Neuronal stem cell (in vitro differentiated cells): Measurements from ENCODE around the gene NECAB3.

Source experiments
- DNase-seq: peaks from one replicate; pipeline ENCODE4 v3.0.0-alpha.2; 2013; ENCODE audit warnings: low spot score
- H2AFZ ChIP-seq: one replicate; pipeline ENCODE4 v1.6.1; 2013; ENCODE audit warnings: mild to moderate bottlenecking, low read length, inconsistent platforms
- H2AK5ac ChIP-seq: 2 replicates; pipeline ENCODE4 v1.6.1; 2013; ENCODE audit warnings: low read depth, mild to moderate bottlenecking, inconsistent platforms, low read length, moderate library complexity, mixed read lengths
- H2BK120ac ChIP-seq: 2 replicates; pipeline ENCODE4 v1.6.1; 2013; ENCODE audit warnings: low read depth, mild to moderate bottlenecking, inconsistent platforms, low read length, moderate library complexity, mixed read lengths
- H2BK12ac ChIP-seq: one replicate; pipeline ENCODE4 v1.6.1; 2013; ENCODE audit warnings: low read length, inconsistent platforms
- H2BK15ac ChIP-seq: 2 replicates; pipeline ENCODE4 v1.6.1; 2013; ENCODE audit warnings: mild to moderate bottlenecking, low read length, inconsistent platforms, mixed read lengths
- H2BK5ac ChIP-seq: one replicate; pipeline ENCODE4 v1.6.1; 2013; ENCODE audit warnings: inconsistent platforms, mild to moderate bottlenecking, low read length, moderate library complexity
- H3K14ac ChIP-seq: one replicate; pipeline ENCODE4 v1.6.1; 2013; ENCODE audit warnings: low read length, inconsistent platforms
- H3K18ac ChIP-seq: 2 replicates; pipeline ENCODE4 v1.6.1; 2013; ENCODE audit warnings: low read length, inconsistent platforms
- H3K23ac ChIP-seq: 2 replicates; pipeline ENCODE4 v1.6.1; 2013; ENCODE audit warnings: low read depth, mild to moderate bottlenecking, mixed read lengths, low read length, inconsistent platforms; ENCODE audit not compliant: poor library complexity
- H3K27ac ChIP-seq: replicated peaks from 3 replicates; pipeline ENCODE4 v1.5.1; 2013; ENCODE audit warnings: low read length, inconsistent platforms
- H3K27me3 ChIP-seq, 3 experiments: 2 replicates each; pipeline ENCODE4 v1.6.1; 2013; ENCODE audit warnings: low read length in 3 of 3, mild to moderate bottlenecking in 2 of 3, inconsistent platforms in 1 of 3, low read depth in 1 of 3, mixed read lengths in 1 of 3, moderate library complexity in 1 of 3; ENCODE audit not compliant: control insufficient read depth in 3 of 3, insufficient read depth in 3 of 3
- H3K36me3 ChIP-seq, 2 donors: replicated peaks in 1 of 2; 2 replicates each; pipeline ENCODE4 v1.6.1; 2013; ENCODE audit warnings: low read length in 2 of 2; ENCODE audit not compliant: control insufficient read depth in 2 of 2, insufficient read depth in 2 of 2
- H3K4ac ChIP-seq: 2 replicates; pipeline ENCODE4 v1.6.1; 2013; ENCODE audit warnings: inconsistent platforms, mild to moderate bottlenecking, low read length, moderate library complexity
- H3K4me1 ChIP-seq, 2 donors: 1 replicate in 1 of 2; 2 replicates in 1 of 2; pipeline ENCODE4 v1.6.1; 2013; ENCODE audit warnings: low read length in 2 of 2, low read depth in 1 of 2; ENCODE audit not compliant: control insufficient read depth in 2 of 2, insufficient read depth in 1 of 2
- H3K4me2 ChIP-seq: one replicate; pipeline ENCODE4 v1.6.1; 2013; ENCODE audit warnings: mild to moderate bottlenecking, low read length, inconsistent platforms; ENCODE audit not compliant: insufficient read depth, poor library complexity, severe bottlenecking
- H3K4me3 ChIP-seq, 2 donors: 2 replicates each; pipeline ENCODE4 v1.5.1; 2013; ENCODE audit warnings: low read length in 2 of 2, mild to moderate bottlenecking in 2 of 2, inconsistent platforms in 1 of 2, moderate library complexity in 1 of 2
- H3K79me1 ChIP-seq: one replicate; pipeline ENCODE4 v1.6.1; 2013; ENCODE audit warnings: low read depth, mild to moderate bottlenecking, inconsistent platforms, low read length, moderate library complexity
- H3K9ac ChIP-seq: one replicate; pipeline ENCODE4 v1.6.1; 2013; ENCODE audit warnings: mild to moderate bottlenecking, low read depth, low read length, inconsistent platforms; ENCODE audit not compliant: poor library complexity
- H3K9me3 ChIP-seq, 2 donors: replicated peaks in 1 of 2; 2 replicates each; pipeline versions ENCODE3 to v1.6.1; 2013; ENCODE audit warnings: low read length in 2 of 2, mild to moderate bottlenecking in 2 of 2, inconsistent platforms in 1 of 2, low read depth in 1 of 2, mixed read lengths in 1 of 2, moderate library complexity in 1 of 2; ENCODE audit not compliant: control insufficient read depth in 2 of 2, insufficient read depth in 1 of 2
- H4K8ac ChIP-seq: one replicate; pipeline ENCODE4 v1.6.1; 2013; ENCODE audit warnings: low read depth, mild to moderate bottlenecking, inconsistent platforms, low read length, moderate library complexity
- H4K91ac ChIP-seq: one replicate; pipeline ENCODE4 v1.6.1; 2013; ENCODE audit warnings: low read length, low read depth, mild to moderate bottlenecking, inconsistent platforms; ENCODE audit not compliant: poor library complexity
- WGBS, 2 donors: extraction: QIAGEN DNeasy Blood & Tissue Kit; methylation state at CpG; one replicate each; pipeline ENCODE4 v1.1.7; 2013; ENCODE audit warnings: missing lambda C conversion rate in 2 of 2, mixed read lengths in 1 of 2; ENCODE audit not compliant: insufficient read length in 2 of 2, insufficient replicate concordance in 1 of 2; ENCODE audit errors: extremely low coverage in 2 of 2; 5-methylcytosine and 5-hydroxymethylcytosine counted together

Gene NECAB3

GRCh38 chr20:33689493-33689892 lies 15.3 kb upstream of the NECAB3 start:
- Histone ChIP-seq H2BK120ac (no peak overlapping the region), H3K4me3 (no peak overlapping the region), H3K27me3 (peaks cover 0 to 12% (median 0%) of the 10 kb centered on the region in 3 experiments), H2AFZ (no peak overlapping the region), H3K14ac (no peak overlapping the region), H3K9me3 (no peaks in the 10 kb centered on the region), H3K4me2 (no peak overlapping the region), H3K9ac (no peak overlapping the region), H2BK15ac (no peak overlapping the region), H3K36me3 (peaks cover 0 to 2% of the 10 kb centered on the region in 2 donors), H3K4ac (no peak overlapping the region), H3K79me1 (no peaks in the 10 kb centered on the region), H2BK12ac (no peak overlapping the region), H3K27ac (no peak overlapping the region), H3K18ac (no peak overlapping the region), H4K8ac (no peak overlapping the region), H3K23ac (no peak overlapping the region), H4K91ac (no peak overlapping the region), H2AK5ac (no peak overlapping the region), H2BK5ac (no peak overlapping the region), H3K4me1 (peaks cover 22 to 29% of the 10 kb centered on the region in 2 donors)
- DNase-seq, result no peak
- WGBS, 2 donors, result no CpG with 5 or more reads among the region's 1 CpG

- Histone ChIP-seq H3K14ac (no peak overlapping the region), H3K4me1 (peaks cover 19 to 25% of the 10 kb centered on the region in 2 donors), H3K23ac (no peak overlapping the region), H3K27ac (no peak overlapping the region), H2AK5ac (no peak overlapping the region), H3K36me3 (peaks cover 0 to 5% of the 10 kb centered on the region in 2 donors), H4K91ac (no peak overlapping the region), H2BK5ac (no peak overlapping the region), H2BK120ac (no peak overlapping the region), H3K79me1 (peaks cover 2% of the 10 kb centered on the region), H3K4ac (no peak overlapping the region), H3K18ac (no peak overlapping the region), H3K4me3 (no peak overlapping the region), H3K27me3 (peaks cover 0 to 12% (median 0%) of the 10 kb centered on the region in 3 experiments), H3K4me2 (no peak overlapping the region), H3K9me3 (no peaks in the 10 kb centered on the region), H2BK12ac (no peak overlapping the region), H2BK15ac (no peak overlapping the region), H2AFZ (no peak overlapping the region), H3K9ac (no peak overlapping the region), H4K8ac (no peak overlapping the region)
- WGBS, 2 donors, result no CpG with 5 or more reads among the region's 3 CpGs
- no peak for DNase-seq
Measured at GRCh38 chr20:33688938-33689424, 14.8 kb upstream of the NECAB3 start.

DNA sequence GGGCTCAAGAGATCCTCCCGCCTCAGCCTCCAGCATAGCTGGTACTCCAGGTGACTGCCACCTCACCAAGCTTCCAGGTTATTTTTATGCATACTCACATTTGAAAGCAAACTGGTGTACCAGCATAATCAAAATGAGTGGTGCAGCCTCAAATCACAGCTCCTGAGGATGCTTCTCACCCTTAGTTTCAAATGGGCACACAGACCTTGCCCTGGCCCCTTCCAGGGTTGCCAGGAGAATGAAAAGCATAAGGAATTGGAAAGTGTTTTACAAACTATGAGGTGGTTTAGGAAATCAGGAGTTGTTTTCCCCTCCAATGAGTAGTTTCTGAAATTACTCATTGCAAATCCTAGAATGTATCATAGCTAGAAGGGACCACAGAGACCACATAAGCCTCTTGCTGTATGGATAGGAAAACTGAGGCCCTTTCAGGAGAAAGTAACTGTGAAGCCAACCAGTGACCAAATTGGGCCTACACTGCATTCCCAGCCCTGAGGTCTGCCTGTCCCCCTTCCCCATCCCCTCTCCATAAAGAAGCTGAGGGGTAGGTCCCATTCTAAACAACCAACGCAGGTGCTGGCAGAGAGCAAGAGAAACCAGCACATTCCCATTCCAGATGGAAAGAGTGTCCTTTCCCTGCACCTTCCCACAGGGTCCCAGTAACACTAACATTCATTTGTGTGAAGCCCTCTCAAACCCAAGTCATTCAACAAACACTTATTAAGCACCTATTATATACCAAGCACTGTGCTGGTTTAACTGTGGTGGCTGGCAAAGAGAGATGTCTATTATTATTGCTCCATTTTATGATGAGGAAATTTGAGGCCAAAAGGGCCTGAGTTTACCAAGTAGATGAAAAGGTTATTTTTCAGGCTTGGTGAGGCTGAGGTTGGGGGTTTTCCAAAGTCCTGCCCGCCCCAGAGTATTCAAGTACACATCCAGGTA lies 14.0 kb upstream of the NECAB3 start:
- Histone ChIP-seq H3K14ac (no peak overlapping the region), H3K4ac (no peak overlapping the region), H3K79me1 (peaks cover 2% of the 10 kb centered on the region), H3K23ac (no peak overlapping the region), H2BK15ac (no peak overlapping the region), H3K9me3 (no peaks in the 10 kb centered on the region), H3K27ac (no peak overlapping the region), H3K18ac (no peak overlapping the region), H2AFZ (no peak overlapping the region), H4K91ac (no peak overlapping the region), H4K8ac (no peak overlapping the region), H2BK5ac (no peak overlapping the region), H3K9ac (no peak overlapping the region), H3K4me2 (no peak overlapping the region), H2BK120ac (no peak overlapping the region), H3K27me3 (peaks cover 0 to 12% (median 0%) of the 10 kb centered on the region in 3 experiments), H2BK12ac (no peak overlapping the region), H2AK5ac (no peak overlapping the region), H3K4me3 (no peak overlapping the region), H3K4me1 (peaks cover 13 to 18% of the 10 kb centered on the region in 2 donors), H3K36me3 (peaks cover 0 to 8% of the 10 kb centered on the region in 2 donors)
- no peak for DNase-seq
- no CpG with 5 or more reads among the region's 3 CpGs for WGBS, 2 donors

GRCh38 chr20:33687370-33687915 lies 13.2 kb upstream of the NECAB3 start:
- Histone ChIP-seq H3K9ac (no peak overlapping the region), H3K4me2 (no peak overlapping the region), H3K14ac (no peak overlapping the region), H3K18ac (no peak overlapping the region), H2BK12ac (peak overlapping the region; percentile 0), H2AK5ac (peak overlapping the region; percentile 84), H4K8ac (no peak overlapping the region), H2BK5ac (no peak overlapping the region), H3K79me1 (peaks cover 2% of the 10 kb centered on the region), H2BK15ac (no peak overlapping the region), H3K4me3 (no peak overlapping the region), H3K23ac (no peak overlapping the region), H3K9me3 (no peaks in the 10 kb centered on the region), H2AFZ (peak overlapping the region; percentile 41), H3K27me3 (peaks cover 0 to 12% (median 0%) of the 10 kb centered on the region in 3 experiments), H4K91ac (no peak overlapping the region), H3K36me3 (peaks cover 0 to 14% of the 10 kb centered on the region in 2 donors), H3K27ac (no peak overlapping the region), H2BK120ac (no peak overlapping the region), H3K4ac (no peak overlapping the region), H3K4me1 (peaks cover 12 to 15% of the 10 kb centered on the region in 2 donors)
- DNase-seq, result no peak
- no CpG with 5 or more reads among the region's 8 CpGs for WGBS, 2 donors
